ENCODE results near the gene SLC25A44.

- no peak for TF ChIP-seq EZH2 (IDR thresholded peaks at IDR 0.05; ENCODE audit: insufficient read depth, poor library complexity, severe bottlenecking)
- TF ChIP-seq EZH2phosphoT487 (IDR thresholded peaks at IDR 0.05; ENCODE audit: insufficient read depth, low read depth), result no peak
Measured at GRCh38 chr1:156180471-156180870, 13.4 kb upstream of the SLC25A44 start.
